ENCODE results near the gene FBXL16.

The FBXL16 gene

DNA sequence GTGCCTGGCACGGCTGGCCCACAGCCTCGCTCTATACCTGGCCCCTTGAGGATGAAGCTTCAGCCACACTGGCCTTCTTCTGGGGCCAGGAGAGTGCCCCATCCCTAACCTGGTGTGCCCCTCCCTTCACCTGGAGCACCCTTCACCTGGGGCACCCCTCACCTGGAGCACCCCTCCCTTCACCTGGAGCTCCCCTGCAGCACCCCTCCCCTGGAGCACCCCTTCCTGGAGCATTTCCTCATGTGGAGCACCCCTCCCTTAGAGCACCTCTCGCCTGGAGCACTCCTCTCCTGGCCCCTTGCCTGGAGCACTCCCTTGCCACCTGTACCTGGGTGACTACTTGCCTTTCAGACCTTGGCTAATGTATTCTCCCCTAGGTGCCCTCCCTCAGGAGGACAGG lies 2.4 kb upstream of the FBXL16 start:
- TF ChIP-seq, protein P1, sequence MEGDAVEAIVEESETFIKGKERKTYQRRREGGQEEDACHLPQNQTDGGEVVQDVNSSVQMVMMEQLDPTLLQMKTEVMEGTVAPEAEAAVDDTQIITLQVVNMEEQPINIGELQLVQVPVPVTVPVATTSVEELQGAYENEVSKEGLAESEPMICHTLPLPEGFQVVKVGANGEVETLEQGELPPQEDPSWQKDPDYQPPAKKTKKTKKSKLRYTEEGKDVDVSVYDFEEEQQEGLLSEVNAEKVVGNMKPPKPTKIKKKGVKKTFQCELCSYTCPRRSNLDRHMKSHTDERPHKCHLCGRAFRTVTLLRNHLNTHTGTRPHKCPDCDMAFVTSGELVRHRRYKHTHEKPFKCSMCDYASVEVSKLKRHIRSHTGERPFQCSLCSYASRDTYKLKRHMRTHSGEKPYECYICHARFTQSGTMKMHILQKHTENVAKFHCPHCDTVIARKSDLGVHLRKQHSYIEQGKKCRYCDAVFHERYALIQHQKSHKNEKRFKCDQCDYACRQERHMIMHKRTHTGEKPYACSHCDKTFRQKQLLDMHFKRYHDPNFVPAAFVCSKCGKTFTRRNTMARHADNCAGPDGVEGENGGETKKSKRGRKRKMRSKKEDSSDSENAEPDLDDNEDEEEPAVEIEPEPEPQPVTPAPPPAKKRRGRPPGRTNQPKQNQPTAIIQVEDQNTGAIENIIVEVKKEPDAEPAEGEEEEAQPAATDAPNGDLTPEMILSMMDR (IDR thresholded peaks at IDR 0.05; ENCODE audit: control insufficient read depth, insufficient read depth, low read depth, low read length, missing control alignments) = no peak
- DNase-seq (ENCODE audit: low read depth) = no peak
- H3K4me3 ChIP-seq (ENCODE audit: control insufficient read depth, low read depth, low read length) = no peak overlapping the region

DNA sequence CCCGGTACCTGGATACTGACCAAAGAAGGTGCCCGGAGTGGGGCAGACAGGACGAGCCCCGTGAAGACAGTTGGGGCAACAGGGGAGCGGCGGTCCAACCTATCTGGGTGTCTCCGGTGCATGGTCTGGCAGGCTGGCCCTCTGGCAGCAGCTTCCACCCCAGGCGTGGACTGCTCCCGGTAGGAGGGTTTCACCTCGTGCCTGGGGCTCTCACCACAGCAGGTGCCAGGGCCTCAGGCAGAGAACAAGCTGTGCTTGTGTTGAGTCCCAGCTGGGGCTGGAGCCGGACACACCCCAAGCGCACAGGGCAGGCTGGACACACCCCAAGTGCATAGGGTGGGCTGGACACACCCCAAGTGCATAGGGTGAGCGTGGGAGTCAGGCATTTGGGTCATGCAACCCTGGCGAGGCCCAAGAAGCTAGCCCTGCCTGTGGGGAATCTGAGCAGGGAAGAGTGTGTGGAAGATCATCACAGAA lies 1.5 kb upstream of the FBXL16 start:
- no peak overlapping the region for H3K4me3 ChIP-seq (ENCODE audit: control insufficient read depth, low read depth, low read length)
- DNase-seq (ENCODE audit: low read depth) = no peak
- TF ChIP-seq, protein P1 (IDR thresholded peaks at IDR 0.05; ENCODE audit: control insufficient read depth, insufficient read depth, low read depth, low read length, missing control alignments) = no peak

DNA sequence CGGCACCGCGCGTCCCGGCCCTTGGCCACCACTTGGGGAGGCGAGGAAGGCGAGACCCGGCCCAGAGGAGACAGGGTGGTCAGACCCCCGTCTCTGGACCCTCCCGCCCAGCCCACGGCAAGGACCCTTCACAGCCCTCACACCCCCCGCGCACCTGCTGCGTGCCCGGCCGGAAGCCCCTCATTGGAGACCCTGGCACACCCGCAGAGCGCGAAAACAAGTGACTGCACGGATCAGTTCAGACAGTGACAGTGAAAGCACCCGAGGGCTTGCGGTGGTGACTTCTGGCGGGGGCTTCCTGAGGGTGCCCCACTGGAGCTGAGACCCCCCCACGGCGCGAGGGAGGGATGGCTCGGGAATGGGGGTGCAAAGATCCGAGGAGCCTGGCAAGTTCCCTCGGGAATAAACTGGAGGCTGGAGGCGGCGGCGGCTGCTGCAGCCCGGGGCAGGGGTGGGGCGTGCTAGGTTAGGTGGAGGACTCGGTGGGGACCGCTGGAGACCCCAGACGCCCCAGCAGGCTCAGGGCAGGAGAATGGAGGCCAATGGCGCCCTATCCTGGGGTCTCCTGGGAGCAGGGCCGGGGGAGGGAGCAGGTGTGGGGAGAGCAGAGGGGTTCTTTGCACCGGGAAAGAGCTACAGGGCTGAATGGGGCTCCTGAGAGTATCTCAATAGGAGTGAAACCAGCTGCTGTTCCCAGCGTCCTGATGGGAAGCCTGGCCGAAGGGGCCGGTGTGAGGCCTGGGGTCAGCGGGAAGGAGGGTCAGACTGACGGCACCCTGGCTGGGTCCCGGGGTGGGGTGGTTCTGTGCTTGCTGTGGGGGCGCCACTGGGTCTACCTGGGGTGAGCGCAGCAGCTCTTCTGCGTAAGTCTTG lies 824 bp upstream of the FBXL16 start:
- no peak for DNase-seq (ENCODE audit: low read depth)
- H3K4me3 ChIP-seq (ENCODE audit: control insufficient read depth, low read depth, low read length) = no peak overlapping the region
- TF ChIP-seq, protein P1 (IDR thresholded peaks at IDR 0.05; ENCODE audit: control insufficient read depth, insufficient read depth, low read depth, low read length, missing control alignments) = no peak

DNA sequence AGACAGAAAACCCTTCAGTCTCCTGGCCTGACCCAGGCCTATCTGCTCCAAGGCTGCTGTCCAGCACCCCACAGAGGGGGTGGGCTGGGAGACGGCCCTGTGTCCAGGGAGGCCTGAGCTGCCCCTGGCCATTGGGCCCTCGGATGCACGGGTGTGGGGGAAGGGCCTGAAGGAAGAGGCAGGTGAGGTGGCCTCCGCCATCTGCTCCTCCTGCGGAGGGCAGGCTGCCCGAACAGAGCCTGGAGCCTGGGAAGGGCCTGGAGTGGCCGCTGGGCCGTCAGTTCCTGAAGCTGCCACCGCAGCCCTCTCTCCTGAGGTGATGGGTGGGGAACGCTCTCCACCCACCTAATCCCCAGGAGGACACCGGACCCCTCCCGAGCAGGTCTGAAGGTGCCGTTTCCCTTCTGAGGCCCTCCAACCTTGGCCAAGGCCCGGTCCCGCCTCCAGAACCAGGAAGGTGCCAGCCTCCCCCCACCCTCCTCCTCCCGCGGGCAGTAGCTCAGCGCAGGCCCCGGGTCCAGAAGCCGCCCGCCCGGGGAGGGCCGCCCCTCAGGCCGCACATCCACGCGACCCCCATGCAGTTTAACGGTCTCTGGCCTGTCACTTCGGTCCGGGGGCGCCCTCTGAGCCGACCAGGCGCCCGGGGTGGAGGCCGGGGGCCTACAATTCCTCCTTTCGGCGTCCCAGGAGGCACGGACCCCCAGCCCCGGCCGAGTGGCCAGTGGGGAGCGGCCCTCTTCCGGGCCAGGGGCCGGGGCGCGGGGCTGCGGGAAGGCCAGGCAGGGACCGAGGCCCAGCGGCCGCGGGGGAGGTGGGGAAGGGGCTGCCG lies 835 bp downstream of the FBXL16 start:
- TF ChIP-seq, protein P1 (IDR thresholded peaks at IDR 0.05; ENCODE audit: control insufficient read depth, insufficient read depth, low read depth, low read length, missing control alignments) = no peak
- H3K4me3 ChIP-seq (ENCODE audit: control insufficient read depth, low read depth, low read length) = no peak overlapping the region
- no peak for DNase-seq (ENCODE audit: low read depth)

DNA sequence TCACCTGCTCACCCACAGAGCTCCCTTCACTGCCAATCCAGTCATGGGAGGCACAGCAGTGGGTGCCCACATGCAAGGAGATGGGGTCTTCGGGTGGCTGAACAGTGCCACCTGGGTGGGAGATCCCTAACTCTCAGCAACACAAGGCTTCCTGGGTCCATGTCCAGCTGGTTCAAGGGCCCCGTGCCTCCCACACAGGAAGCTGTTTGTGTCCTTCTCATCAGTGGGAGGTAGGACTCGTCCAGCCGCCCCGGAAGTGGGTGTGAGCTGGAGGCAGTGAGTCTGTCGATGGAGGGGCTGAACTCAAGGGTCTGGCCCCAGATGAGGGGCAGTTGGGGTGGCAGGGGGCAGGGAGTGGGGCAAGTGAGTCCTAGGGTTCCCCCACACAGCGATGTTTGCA lies 1.6 kb downstream of the FBXL16 start:
- TF ChIP-seq, protein P1 (IDR thresholded peaks at IDR 0.05; ENCODE audit: control insufficient read depth, insufficient read depth, low read depth, low read length, missing control alignments) = no peak
- no peak for DNase-seq (ENCODE audit: low read depth)
- H3K4me3 ChIP-seq (ENCODE audit: control insufficient read depth, low read depth, low read length) = no peak overlapping the region

DNA sequence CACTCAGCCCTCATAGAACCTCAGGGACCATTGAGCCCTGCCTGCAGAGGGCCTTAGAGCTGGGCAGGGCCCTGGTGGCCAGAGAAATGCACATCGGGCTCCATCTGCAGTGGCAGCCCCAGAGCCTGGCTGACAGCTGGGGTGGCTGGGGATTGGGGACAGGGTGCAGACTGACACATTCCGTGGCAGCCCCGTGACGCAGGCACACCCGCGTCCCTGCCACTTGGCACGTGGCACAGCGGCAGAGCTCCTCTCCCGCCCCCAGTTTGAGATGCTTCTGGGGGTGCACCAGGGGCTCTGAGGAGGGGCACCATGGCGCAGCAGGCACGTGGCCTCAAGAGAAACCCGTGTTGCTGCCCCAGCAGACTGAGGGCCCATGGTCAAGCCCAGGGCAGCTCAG lies 2.2 kb downstream of the FBXL16 start:
- TF ChIP-seq, protein P1 (IDR thresholded peaks at IDR 0.05; ENCODE audit: control insufficient read depth, insufficient read depth, low read depth, low read length, missing control alignments) = no peak
- no peak overlapping the region for H3K4me3 ChIP-seq (ENCODE audit: control insufficient read depth, low read depth, low read length)
- no peak for DNase-seq (ENCODE audit: low read depth)

Data from AG09309 (cell line).